Lower leg skin (tissue), 4 donors: ENCODE results near the gene SNRNP200. TPM values are rescaled to one million over a fixed set of nuclear protein-coding genes. Genes with fewer than 3 reads are reported as not detected.

Experiments
- DNase-seq, 2 donors: peaks; one replicate each; pipeline ENCODE4 v3.0.0-alpha.2; 2019; ENCODE audit warnings: low spot score in 2 of 2
- H3K4me3 ChIP-seq: fragments of 200-600 bp; sonication (generic); 2 replicates; pipeline ENCODE4 v1.5.1; 2017; ENCODE audit warnings: mild to moderate bottlenecking, low read depth; ENCODE audit not compliant: poor library complexity, severe bottlenecking
- POLR2A ChIP-seq, 2 donors: fragments of 450-650 bp; IDR thresholded peaks; one replicate each; pipeline ENCODE4 v1.6.1; 2016 to 2017; ENCODE audit warnings: antibody characterized with exemption in 2 of 2, mild to moderate bottlenecking in 1 of 2, moderate library complexity in 1 of 2
- WGBS, 2 donors: methylation state at CpG; one replicate each; pipeline ENCODE4 v1.1.5; 2018; 5-methylcytosine and 5-hydroxymethylcytosine counted together
- intact Hi-C: fragments of 100-400 bp; cut with DNase I; formaldehyde crosslinking; loops from one replicate; pipeline ENCODE4 v1.15.0; 2023; ENCODE audit warnings: low total_unique reads
- total RNA-seq, 4 donors: library from RNA; depleted of rRNA; stranded (reverse); fragments of >200 nt; gene quantifications; one replicate each; pipeline ENCODE4 v1.1.0, GENCODE V29; 2016
- TF ChIP-seq, protein P1 (sequence below), 3 donors: fragments of 450-650 bp; IDR thresholded peaks; one replicate each; pipeline ENCODE4 v1.5.1; 2016; ENCODE audit warnings: antibody characterized with exemption in 3 of 3, mild to moderate bottlenecking in 3 of 3, moderate library complexity in 2 of 3

SNRNP200 gene
- total RNA-seq, 4 donors from 2014 or later, result 73.4 to 94.0 (median 87.5) TPM

DNA sequence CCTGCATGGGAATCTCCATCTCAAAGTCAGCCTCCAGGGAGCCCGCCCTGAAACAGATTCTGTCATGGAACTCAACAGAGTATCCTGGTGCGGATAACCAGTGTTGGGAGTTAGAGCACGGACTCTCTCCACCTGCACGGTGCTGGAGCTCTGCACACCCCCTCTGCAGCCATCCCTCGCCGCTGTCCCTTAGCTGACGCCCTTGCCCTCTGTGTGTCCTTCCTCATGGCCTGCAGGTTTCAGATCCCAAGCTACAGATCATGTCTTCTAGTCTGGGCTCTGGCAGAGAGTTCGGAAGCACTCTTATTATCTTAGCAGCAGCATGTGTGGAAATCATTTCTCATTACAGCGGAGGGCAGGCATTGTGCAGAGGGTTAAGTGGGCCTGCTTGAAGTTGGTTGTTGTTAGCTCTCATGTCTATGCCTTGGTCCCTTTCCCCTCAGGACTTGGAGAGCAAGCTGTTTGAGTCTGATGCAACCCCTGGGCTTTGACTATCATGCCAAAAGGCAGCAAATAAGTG is 65.5 kb downstream of the SNRNP200 start:
- 89 to 95% methylated on average over 9 of the region's 9 CpGs for WGBS, 2 donors
- no peak overlapping the region for H3K4me3 ChIP-seq
- DNase-seq, result no peak
- no peak for TF ChIP-seq POLR2A (IDR thresholded peaks at IDR 0.05)
- TF ChIP-seq, protein P1, sequence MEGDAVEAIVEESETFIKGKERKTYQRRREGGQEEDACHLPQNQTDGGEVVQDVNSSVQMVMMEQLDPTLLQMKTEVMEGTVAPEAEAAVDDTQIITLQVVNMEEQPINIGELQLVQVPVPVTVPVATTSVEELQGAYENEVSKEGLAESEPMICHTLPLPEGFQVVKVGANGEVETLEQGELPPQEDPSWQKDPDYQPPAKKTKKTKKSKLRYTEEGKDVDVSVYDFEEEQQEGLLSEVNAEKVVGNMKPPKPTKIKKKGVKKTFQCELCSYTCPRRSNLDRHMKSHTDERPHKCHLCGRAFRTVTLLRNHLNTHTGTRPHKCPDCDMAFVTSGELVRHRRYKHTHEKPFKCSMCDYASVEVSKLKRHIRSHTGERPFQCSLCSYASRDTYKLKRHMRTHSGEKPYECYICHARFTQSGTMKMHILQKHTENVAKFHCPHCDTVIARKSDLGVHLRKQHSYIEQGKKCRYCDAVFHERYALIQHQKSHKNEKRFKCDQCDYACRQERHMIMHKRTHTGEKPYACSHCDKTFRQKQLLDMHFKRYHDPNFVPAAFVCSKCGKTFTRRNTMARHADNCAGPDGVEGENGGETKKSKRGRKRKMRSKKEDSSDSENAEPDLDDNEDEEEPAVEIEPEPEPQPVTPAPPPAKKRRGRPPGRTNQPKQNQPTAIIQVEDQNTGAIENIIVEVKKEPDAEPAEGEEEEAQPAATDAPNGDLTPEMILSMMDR (IDR thresholded peaks at IDR 0.05), result no peak
- intact Hi-C loops, result loop anchor here (5.0 kb wide), 1 partner anchor 1427 kb away; the partner anchor contains the start of gene C2orf92

DNA sequence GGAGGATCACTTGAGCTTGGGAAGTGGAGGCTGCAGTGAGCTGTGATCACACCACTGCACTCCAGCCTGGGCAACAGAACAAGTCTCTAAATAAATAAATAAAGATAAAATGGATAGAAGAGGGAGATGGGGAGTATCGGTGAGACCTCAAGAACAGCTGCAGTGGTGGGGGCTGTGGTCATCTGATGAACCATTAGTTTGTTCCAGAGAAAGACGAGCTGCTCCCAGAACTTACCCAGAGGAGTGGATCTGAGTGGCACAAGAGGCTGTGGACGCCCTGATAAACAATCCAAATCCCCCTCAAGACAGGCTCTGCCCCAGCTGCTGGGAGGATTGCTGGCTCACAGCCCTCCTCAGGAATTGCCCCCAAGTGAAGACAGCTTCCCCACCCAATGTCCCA is 66.3 kb downstream of the SNRNP200 start:
- TF ChIP-seq, protein P1 (IDR thresholded peaks at IDR 0.05), result no peak
- TF ChIP-seq POLR2A (IDR thresholded peaks at IDR 0.05), result no peak
- WGBS, 2 donors, result 85 to 91% methylated on average over 3 of the region's 3 CpGs
- DNase-seq, result no peak
- no peak overlapping the region for H3K4me3 ChIP-seq
- intact Hi-C loops, result no loop called here

DNA sequence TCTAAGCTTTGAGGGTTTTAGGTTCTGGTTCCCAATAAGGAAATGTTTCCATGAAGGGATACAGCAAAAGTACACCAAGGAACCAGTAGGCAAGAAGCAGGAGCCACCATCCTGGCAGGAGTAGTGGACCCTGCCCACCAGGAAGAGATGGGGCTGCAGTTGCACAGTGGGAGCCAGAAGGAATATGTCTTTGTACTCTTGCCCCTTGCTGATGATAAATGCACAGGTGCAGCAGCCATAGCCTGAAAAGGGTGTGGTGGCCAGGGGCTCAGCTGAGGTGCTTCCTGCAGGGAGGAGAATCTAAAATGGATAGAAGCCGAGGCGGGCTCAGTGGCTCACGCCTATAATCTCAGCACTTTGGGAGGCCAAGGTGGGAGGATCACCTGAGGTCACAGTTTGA is 67.1 kb downstream of the SNRNP200 start:
- H3K4me3 ChIP-seq, result no peak overlapping the region
- intact Hi-C loops, result no loop called here
- DNase-seq, result no peak
- TF ChIP-seq, protein P1 (IDR thresholded peaks at IDR 0.05), result no peak
- no peak for TF ChIP-seq POLR2A (IDR thresholded peaks at IDR 0.05)
- 89 to 100% methylated on average over 3 of the region's 3 CpGs for whole genome bisulfite sequencing, 2 donors

DNA sequence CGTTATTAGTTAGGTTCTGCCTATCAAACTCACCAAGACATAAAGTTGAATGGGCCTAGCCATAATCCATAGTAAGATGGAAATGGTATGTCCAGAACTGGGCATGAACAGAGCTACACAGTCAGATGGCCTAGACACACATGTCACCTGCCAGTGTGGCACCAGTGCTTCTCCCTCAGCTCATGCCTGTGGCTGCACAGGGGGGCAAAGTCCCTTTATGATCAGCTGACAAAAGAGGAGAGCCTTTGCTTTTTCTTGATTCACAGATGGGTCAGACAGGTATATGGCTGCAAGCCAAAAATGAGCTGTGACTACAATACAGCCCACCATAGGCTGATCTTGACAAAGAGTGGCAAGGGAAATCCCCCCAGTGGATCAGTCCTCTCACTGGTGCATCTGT is 68.5 kb downstream of the SNRNP200 start:
- no peak overlapping the region for H3K4me3 ChIP-seq
- TF ChIP-seq, protein P1 (IDR thresholded peaks at IDR 0.05), result no peak
- no peak for TF ChIP-seq POLR2A (IDR thresholded peaks at IDR 0.05)
- no peak for DNase-seq
- WGBS, 2 donors, result 100% methylated on average over 1 of the region's 1 CpG
- intact Hi-C loops, result no loop called here

DNA sequence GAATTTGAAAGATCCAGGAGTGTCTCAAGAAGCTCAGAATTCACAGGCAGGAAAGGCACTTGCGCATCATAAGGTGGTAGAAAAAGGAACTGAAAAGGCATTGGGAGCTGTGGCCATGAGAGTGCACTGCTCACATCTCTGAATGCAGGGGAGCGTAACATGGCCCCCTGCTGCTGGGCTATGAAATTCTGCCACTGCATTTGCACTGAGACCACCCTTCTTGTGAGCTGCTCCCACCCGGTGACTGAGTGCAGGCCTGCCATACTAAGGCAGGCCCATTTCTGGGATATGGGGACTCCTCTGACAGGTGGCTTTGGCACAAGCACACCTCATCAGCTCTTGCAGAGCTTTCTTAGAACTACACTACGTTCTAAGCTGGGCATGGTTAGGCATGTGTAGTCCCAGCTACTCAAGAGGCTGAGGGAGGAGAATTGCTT is 71.4 kb downstream of the SNRNP200 start:
- WGBS, 2 donors, result 83 to 90% methylated on average over 4 of the region's 4 CpGs
- H3K4me3 ChIP-seq, result no peak overlapping the region
- no peak for DNase-seq
- TF ChIP-seq POLR2A (IDR thresholded peaks at IDR 0.05), result no peak
- TF ChIP-seq, protein P1 (IDR thresholded peaks at IDR 0.05), result no peak
- intact Hi-C loops, result no loop called here

DNA sequence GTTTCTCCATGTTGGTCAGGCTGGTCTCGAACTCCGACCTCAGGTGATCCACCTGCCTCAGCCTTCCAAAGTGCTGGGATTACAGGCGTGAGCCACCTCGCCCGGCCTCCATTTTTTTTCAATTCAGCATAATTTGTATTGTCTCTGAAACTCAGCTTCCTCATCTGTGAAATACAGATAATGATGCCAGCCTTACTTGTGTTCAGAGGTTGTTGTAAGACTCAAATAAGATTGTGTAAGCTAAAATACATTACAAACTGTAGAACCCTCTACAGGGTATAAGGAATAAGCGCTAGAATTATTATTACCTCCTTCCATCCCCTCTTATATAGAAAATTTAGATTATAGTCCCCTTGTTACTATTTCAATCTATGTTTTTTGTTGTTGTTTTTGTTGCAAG is 71.9 kb downstream of the SNRNP200 start:
- no peak overlapping the region for H3K4me3 ChIP-seq
- TF ChIP-seq, protein P1 (IDR thresholded peaks at IDR 0.05), result no peak
- TF ChIP-seq POLR2A (IDR thresholded peaks at IDR 0.05), result no peak
- intact Hi-C loops, result no loop called here
- 92% methylated on average over 6 of the region's 6 CpGs for WGBS, 2 donors
- DNase-seq, result no peak
